Liver (tissue), 9 donors: ENCODE measurements around the gene C1QTNF1. TPM values are rescaled to one million over a fixed set of nuclear protein-coding genes. Genes with fewer than 3 reads are reported as not detected.
A peak's percentile ranks its signal among the peaks of the same experiment; 100 is the strongest.

ENCODE experiments used
- DNase-seq: peaks from one replicate; pipeline ENCODE4 v3.0.0-alpha.2; 2017; ENCODE audit warnings: low spot score
- H3K27ac ChIP-seq, 2 donors: one replicate each; pipeline ENCODE4 v1.7.0; 2013; ENCODE audit warnings: inconsistent platforms in 2 of 2, low read length in 2 of 2, control low read depth in 1 of 2, low read depth in 1 of 2, mild to moderate bottlenecking in 1 of 2
- H3K27me3 ChIP-seq, 4 donors: one replicate each; pipeline versions ENCODE4 v1.6.1 to v1.7.0; 2013; ENCODE audit warnings: low read length in 3 of 4, inconsistent platforms in 1 of 4, mild to moderate bottlenecking in 1 of 4, moderate library complexity in 1 of 4; ENCODE audit not compliant: control insufficient read depth in 4 of 4, insufficient read depth in 4 of 4
- H3K36me3 ChIP-seq, 4 donors: one replicate each; pipeline versions ENCODE4 v1.6.1 to v1.7.0; 2013; ENCODE audit warnings: low read length in 3 of 4, mild to moderate bottlenecking in 3 of 4, low read depth in 1 of 4, moderate library complexity in 1 of 4; ENCODE audit not compliant: control insufficient read depth in 4 of 4, insufficient read depth in 3 of 4
- H3K4me1 ChIP-seq, 4 donors: one replicate each; pipeline versions ENCODE4 v1.6.1 to v1.7.0; 2013; ENCODE audit warnings: low read length in 3 of 4, mild to moderate bottlenecking in 3 of 4, moderate library complexity in 1 of 4; ENCODE audit not compliant: control insufficient read depth in 4 of 4, insufficient read depth in 4 of 4
- H3K4me3 ChIP-seq, 3 donors: one replicate each; pipeline versions ENCODE4 v1.6.1 to v1.7.0; 2013; ENCODE audit warnings: low read length in 3 of 3, control low read depth in 1 of 3, low read depth in 1 of 3, mild to moderate bottlenecking in 1 of 3
- H3K9ac ChIP-seq, 2 donors: one replicate each; pipeline ENCODE4 v1.7.0; 2013; ENCODE audit warnings: low read length in 2 of 2, mild to moderate bottlenecking in 2 of 2, moderate library complexity in 2 of 2, control low read depth in 1 of 2, low read depth in 1 of 2
- H3K9me3 ChIP-seq, 4 donors: one replicate each; pipeline versions ENCODE4 v1.6.1 to v1.7.0; 2013; ENCODE audit warnings: low read length in 3 of 4; ENCODE audit not compliant: control insufficient read depth in 4 of 4
- ATF3 ChIP-seq: IDR thresholded peaks from 2 replicates; pipeline ENCODE4 v1.6.1; 2016; ENCODE audit warnings: antibody characterized with exemption
- CTCF ChIP-seq: fragments of 150-350 bp; IDR thresholded peaks from 2 replicates; pipeline ENCODE4 v1.5.1; 2017; ENCODE audit warnings: improper control_type of control experiment, low read depth, low read length; ENCODE audit not compliant: missing input control
- EGR1 ChIP-seq, 2 donors: IDR thresholded peaks; 2 replicates each; pipeline ENCODE4 v1.6.1; 2016 to 2018; ENCODE audit warnings: antibody characterized with exemption in 2 of 2, low read depth in 2 of 2
- FOXA1 ChIP-seq: IDR thresholded peaks from 2 replicates; pipeline ENCODE4 v1.6.1; 2016; ENCODE audit warnings: antibody characterized with exemption
- FOXA2 ChIP-seq: IDR thresholded peaks from 2 replicates; pipeline ENCODE4 v1.6.1; 2016; ENCODE audit warnings: antibody characterized with exemption
- HNF4A ChIP-seq, 2 donors: conservative IDR thresholded peaks; 2 replicates each; pipeline ENCODE4 v1.6.1; 2016; ENCODE audit warnings: antibody characterized with exemption in 2 of 2, mild to moderate bottlenecking in 2 of 2
- JUND ChIP-seq, 2 donors: IDR thresholded peaks; 2 replicates each; pipeline ENCODE4 v1.6.1; 2016; ENCODE audit warnings: antibody characterized with exemption in 2 of 2
- MAX ChIP-seq: IDR thresholded peaks from 2 replicates; pipeline ENCODE4 v1.6.1; 2016; ENCODE audit warnings: antibody characterized with exemption
- NR2F2 ChIP-seq: IDR thresholded peaks from 2 replicates; pipeline ENCODE4 v1.6.1; 2016; ENCODE audit warnings: antibody characterized with exemption
- RAD21 ChIP-seq, 2 donors: IDR thresholded peaks; 2 replicates each; pipeline ENCODE4 v1.6.1; 2016; ENCODE audit warnings: antibody characterized with exemption in 2 of 2, mild to moderate bottlenecking in 2 of 2
- REST ChIP-seq: IDR thresholded peaks from 2 replicates; pipeline ENCODE4 v1.6.1; 2016; ENCODE audit warnings: antibody characterized with exemption, mild to moderate bottlenecking
- RXRA ChIP-seq, 2 donors: IDR thresholded peaks; 2 replicates each; pipeline ENCODE4 v1.6.1; 2017 to 2018; ENCODE audit warnings: antibody characterized with exemption in 2 of 2, mild to moderate bottlenecking in 1 of 2
- SP1 ChIP-seq: IDR thresholded peaks from 2 replicates; pipeline ENCODE4 v1.6.1; 2018; ENCODE audit warnings: antibody characterized with exemption, mild to moderate bottlenecking
- YY1 ChIP-seq: IDR thresholded peaks from 2 replicates; pipeline ENCODE4 v1.6.1; 2016; ENCODE audit warnings: antibody characterized with exemption, mild to moderate bottlenecking
- ZBTB33 ChIP-seq: IDR thresholded peaks from 2 replicates; pipeline ENCODE4 v1.6.1; 2016; ENCODE audit warnings: antibody characterized with exemption
- WGBS: extraction: QIAGEN DNeasy Blood & Tissue Kit; methylation state at CpG from one replicate; pipeline ENCODE4 v1.1.7; 2013; 5-methylcytosine and 5-hydroxymethylcytosine counted together
- polyA plus RNA-seq, 2 donors: library from polyadenylated mRNA; stranded (reverse) in 1 of 2; unstranded in 1 of 2; fragments of 200-250 nt in 1 of 2; fragments of >200 nt in 1 of 2; fragmentation: Nextera tagmentation in 1 of 2; extraction: Ambion mirVana in 1 of 2; gene quantifications; one replicate each; pipeline versions ENCODE4 v1.2.1 to v1.2.3, GENCODE V29; 2013 to 2015
- total RNA-seq, 2 donors: library from RNA; depleted of rRNA; stranded (reverse); fragments of >200 nt; gene quantifications; one replicate each; pipeline ENCODE4 v1.2.3, GENCODE V29; 2014
- donor health status: healthy.
- donor health status: healthy.
- donor health status: healthy.
- donor health status: healthy.
- donor health status: healthy.

C1QTNF1 gene
- total and polyA plus RNA-seq, 4 donors, result 0.56 to 54.6 (median 16.1) TPM

GRCh38 chr17:79062691-79063090 lies 38.7 kb downstream of the C1QTNF1 start (continued):
- TF ChIP-seq FOXA1 (no peak), RXRA (IDR thresholded peaks at IDR 0.05) (no peak), FOXA2 (no peak)

GRCh38 chr17:79064026-79064425 lies 40.1 kb downstream of the C1QTNF1 start:
- no peak overlapping the region for H3K27ac ChIP-seq
- 77% methylated on average over 4 of the region's 4 CpGs for WGBS
- no peaks in the 10 kb centered on the region for H3K9me3 ChIP-seq
- no peaks in the 10 kb centered on the region for H3K36me3 ChIP-seq
- no peak for DNase-seq
- H3K4me3 ChIP-seq, result no peak overlapping the region
- TF ChIP-seq MAX (no peak), FOXA1 (no peak), ATF3 (no peak), CTCF (no peak), ZBTB33 (no peak), HNF4A (conservative IDR thresholded peaks at IDR 0.05) (no peak), JUND (IDR thresholded peaks at IDR 0.05) (no peak), EGR1 (IDR thresholded peaks at IDR 0.05; ENCODE audit: low read depth in 2 of 2) (no peak), SP1 (no peak), REST (no peak), YY1 (no peak)
- no peak overlapping the region for H3K9ac ChIP-seq
- no peaks in the 10 kb centered on the region for H3K27me3 ChIP-seq
- H3K4me1 ChIP-seq, result no peaks in the 10 kb centered on the region

GRCh38 chr17:79065105-79065670 lies 41.2 kb downstream of the C1QTNF1 start:
- 38% methylated on average over 10 of the region's 10 CpGs for WGBS
- Histone ChIP-seq H3K36me3 (no peaks in the 10 kb centered on the region), H3K9ac (no peak overlapping the region), H3K4me1 (no peaks in the 10 kb centered on the region), H3K27ac (no peak overlapping the region), H3K27me3 (no peaks in the 10 kb centered on the region), H3K9me3 (no peaks in the 10 kb centered on the region), H3K4me3 (no peak overlapping the region)
- TF ChIP-seq ZBTB33, result no peak
- peak; percentile 70 to 75 for TF ChIP-seq RAD21 (IDR thresholded peaks at IDR 0.05)
- TF ChIP-seq RXRA (IDR thresholded peaks at IDR 0.05), result no peak
- no peak for TF ChIP-seq NR2F2
- TF ChIP-seq CTCF, result peak; percentile 57
- DNase-seq, result no peak
